Measurements from ENCODE around the gene DDIT4. TPM values are rescaled to one million over a fixed set of nuclear protein-coding genes. Genes with fewer than 3 reads are reported as not detected.

Gene DDIT4
- total and polyA plus RNA-seq, 9 of the 15 experiments (the other 6 are each of a cell fraction or from before 2014, with no cell fraction given), result 8.2 to 675 (median 159) TPM

GRCh38 chr10:72273410-72274212, at the start of gene DDIT4 (continued):
- TF ChIP-seq, protein P1, sequence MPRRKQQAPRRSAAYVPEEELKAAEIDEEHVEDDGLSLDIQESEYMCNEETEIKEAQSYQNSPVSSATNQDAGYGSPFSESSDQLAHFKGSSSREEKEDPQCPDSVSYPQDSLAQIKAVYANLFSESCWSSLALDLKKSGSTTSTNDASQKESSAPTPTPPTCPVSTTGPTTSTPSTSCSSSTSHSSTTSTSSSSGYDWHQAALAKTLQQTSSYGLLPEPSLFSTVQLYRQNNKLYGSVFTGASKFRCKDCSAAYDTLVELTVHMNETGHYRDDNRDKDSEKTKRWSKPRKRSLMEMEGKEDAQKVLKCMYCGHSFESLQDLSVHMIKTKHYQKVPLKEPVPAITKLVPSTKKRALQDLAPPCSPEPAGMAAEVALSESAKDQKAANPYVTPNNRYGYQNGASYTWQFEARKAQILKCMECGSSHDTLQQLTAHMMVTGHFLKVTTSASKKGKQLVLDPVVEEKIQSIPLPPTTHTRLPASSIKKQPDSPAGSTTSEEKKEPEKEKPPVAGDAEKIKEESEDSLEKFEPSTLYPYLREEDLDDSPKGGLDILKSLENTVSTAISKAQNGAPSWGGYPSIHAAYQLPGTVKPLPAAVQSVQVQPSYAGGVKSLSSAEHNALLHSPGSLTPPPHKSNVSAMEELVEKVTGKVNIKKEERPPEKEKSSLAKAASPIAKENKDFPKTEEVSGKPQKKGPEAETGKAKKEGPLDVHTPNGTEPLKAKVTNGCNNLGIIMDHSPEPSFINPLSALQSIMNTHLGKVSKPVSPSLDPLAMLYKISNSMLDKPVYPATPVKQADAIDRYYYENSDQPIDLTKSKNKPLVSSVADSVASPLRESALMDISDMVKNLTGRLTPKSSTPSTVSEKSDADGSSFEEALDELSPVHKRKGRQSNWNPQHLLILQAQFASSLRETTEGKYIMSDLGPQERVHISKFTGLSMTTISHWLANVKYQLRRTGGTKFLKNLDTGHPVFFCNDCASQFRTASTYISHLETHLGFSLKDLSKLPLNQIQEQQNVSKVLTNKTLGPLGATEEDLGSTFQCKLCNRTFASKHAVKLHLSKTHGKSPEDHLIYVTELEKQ (CRISPR knock-in tag; IDR thresholded peaks at IDR 0.05), result 0 out of 2 replicates have a peak, but pooled peaks have one; percentile 32
- TF ChIP-seq, protein P2, sequence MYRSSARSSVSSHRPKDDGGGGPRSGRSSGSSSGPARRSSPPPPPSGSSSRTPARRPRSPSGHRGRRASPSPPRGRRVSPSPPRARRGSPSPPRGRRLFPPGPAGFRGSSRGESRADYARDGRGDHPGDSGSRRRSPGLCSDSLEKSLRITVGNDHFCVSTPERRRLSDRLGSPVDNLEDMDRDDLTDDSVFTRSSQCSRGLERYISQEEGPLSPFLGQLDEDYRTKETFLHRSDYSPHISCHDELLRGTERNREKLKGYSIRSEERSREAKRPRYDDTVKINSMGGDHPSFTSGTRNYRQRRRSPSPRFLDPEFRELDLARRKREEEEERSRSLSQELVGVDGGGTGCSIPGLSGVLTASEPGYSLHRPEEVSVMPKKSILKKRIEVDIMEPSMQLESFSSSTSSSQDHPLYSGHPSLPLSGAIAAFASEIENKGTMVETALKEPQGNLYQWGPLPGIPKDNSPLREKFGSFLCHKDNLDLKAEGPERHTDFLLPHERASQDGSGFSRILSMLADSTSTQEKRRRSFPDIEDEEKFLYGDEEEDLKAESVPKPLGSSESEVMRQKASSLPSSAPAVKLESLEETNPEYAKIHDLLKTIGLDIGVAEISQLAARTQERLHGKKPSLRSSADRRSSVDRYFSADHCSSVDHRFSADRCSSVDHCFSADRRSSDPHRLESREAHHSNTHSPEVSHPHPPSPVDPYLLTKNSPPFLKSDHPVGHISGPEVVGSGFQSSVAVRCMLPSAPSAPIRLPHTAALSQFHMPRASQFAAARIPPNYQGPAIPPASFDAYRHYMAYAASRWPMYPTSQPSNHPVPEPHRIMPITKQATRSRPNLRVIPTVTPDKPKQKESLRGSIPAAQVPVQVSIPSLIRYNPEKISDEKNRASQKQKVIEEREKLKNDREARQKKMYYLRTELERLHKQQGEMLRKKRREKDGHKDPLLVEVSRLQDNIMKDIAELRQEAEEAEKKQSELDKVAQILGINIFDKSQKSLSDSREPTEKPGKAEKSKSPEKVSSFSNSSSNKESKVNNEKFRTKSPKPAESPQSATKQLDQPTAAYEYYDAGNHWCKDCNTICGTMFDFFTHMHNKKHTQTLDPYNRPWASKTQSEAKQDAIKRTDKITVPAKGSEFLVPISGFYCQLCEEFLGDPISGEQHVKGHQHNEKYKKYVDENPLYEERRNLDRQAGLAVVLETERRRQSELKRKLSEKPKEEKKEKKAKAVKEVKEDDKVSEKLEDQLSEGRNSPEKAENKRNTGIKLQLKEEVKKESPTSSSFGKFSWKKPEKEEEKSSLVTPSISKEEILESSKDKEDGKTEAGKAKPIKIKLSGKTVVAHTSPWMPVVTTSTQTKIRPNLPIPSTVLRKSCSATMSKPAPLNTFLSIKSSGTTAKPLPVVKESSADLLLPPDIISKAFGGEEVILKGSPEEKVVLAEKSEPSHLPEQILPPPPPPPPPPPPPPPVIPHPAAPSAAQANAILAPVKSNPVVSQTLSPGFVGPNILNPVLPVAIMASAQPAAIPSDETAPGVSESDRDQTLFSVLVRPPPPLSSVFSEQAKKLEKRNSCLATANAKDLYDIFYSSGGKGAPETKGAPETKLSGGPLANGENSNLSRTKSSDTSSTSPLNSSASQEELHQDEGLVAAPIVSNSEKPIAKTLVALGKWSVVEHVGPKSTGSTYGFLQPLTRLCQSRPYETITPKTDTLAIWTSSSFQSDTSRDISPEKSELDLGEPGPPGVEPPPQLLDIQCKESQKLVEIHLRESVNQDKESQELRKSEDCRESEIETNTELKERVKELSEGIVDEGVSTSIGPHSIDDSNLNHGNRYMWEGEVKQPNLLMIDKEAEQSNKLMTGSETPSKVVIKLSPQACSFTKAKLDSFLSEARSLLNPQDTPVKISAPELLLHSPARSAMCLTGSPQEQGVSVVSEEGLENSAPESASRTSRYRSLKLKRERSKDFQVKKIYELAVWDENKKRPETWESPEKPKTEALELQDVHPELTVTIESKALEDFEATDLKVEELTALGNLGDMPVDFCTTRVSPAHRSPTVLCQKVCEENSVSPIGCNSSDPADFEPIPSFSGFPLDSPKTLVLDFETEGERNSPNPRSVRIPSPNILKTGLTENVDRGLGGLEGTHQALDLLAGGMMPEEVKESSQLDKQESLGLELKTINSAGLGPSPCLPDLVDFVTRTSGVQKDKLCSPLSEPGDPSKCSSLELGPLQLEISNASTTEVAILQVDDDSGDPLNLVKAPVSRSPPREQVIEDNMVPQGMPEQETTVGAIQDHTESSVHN (IDR thresholded peaks at IDR 0.05; ENCODE audit: borderline replicate concordance in 1 of 2, low read depth in 1 of 2), result no peak
- TF ChIP-seq HNRNPUL1 (IDR thresholded peaks at IDR 0.05; ENCODE audit: low read length) (no peak), DMBX1 (CRISPR knock-in tag; IDR thresholded peaks at IDR 0.05; ENCODE audit: borderline replicate concordance) (peak; percentile 75; the same call in 1 of the 2 replicates), E2F6 (IDR thresholded peaks at IDR 0.05; ENCODE audit: borderline replicate concordance in 1 of 2, extremely low read depth in 1 of 2, insufficient read depth in 1 of 2, insufficient read length in 1 of 2, low read depth in 1 of 2, low read length in 1 of 2, poor library complexity in 1 of 2, severe bottlenecking in 1 of 2) (peak; percentile 52 to 55), CREM (IDR thresholded peaks at IDR 0.05; ENCODE audit: low read depth) (peak; percentile 88), ZNF146 (CRISPR knock-in tag; IDR thresholded peaks at IDR 0.05; ENCODE audit: unreplicated experiment) (peak; percentile 68), SP1 (CRISPR knock-in tag; IDR thresholded peaks at IDR 0.05) (peak; percentile 96)
- TF ChIP-seq, protein P3, sequence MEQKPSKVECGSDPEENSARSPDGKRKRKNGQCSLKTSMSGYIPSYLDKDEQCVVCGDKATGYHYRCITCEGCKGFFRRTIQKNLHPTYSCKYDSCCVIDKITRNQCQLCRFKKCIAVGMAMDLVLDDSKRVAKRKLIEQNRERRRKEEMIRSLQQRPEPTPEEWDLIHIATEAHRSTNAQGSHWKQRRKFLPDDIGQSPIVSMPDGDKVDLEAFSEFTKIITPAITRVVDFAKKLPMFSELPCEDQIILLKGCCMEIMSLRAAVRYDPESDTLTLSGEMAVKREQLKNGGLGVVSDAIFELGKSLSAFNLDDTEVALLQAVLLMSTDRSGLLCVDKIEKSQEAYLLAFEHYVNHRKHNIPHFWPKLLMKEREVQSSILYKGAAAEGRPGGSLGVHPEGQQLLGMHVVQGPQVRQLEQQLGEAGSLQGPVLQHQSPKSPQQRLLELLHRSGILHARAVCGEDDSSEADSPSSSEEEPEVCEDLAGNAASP (IDR thresholded peaks at IDR 0.05), result no peak
